Stimulated activated CD8-positive, alpha-beta memory T cell treated with anti-CD3 and anti-CD28 coated beads, Interleukin-15, amount 100 ng/mL, for 24 hours (primary cell): Measurements from ENCODE around the gene GNAT1.
"Not testable (repeated sequence)": the region's sequence is repeated elsewhere in the genome, so short reads cannot be mapped to it uniquely, and the experiment has no call there.

Source experiments
- DNase-seq: peaks from one replicate; pipeline ENCODE4 v3.0.0-alpha.2; 2020; ENCODE audit warnings: low read depth

GNAT1 gene

GRCh38 chr3:50203809-50204803 is 12.7 kb downstream of the GNAT1 start:
- no peak for DNase-seq

- DNase-seq: no peak
These were observed 13.5 kb downstream of the GNAT1 start, which contains the start of gene SLC38A3 for GRCh38 chr3:50204804-50205412. Gene SLC38A3 (plus strand): TSS chr3:50205271. CDS start chr3:50214200, 8,929 bp downstream.

- DNase-seq: no peak
These were observed 14.2 kb downstream of the GNAT1 start for GRCh38 chr3:50205413-50206276.

- no peak for DNase-seq
These were observed 16.1 kb downstream of the GNAT1 start for GRCh38 chr3:50207359-50208042.

- no peak for DNase-seq
These were observed 17.4 kb downstream of the GNAT1 start for GRCh38 chr3:50208677-50209344.

GRCh38 chr3:50210176-50210509 is 18.7 kb downstream of the GNAT1 start:
- no peak for DNase-seq

- no peak for DNase-seq
These were observed 19.3 kb downstream of the GNAT1 start for GRCh38 chr3:50210510-50211367.

- not testable (repeated sequence) for DNase-seq
These were observed 19.9 kb downstream of the GNAT1 start for GRCh38 chr3:50211368-50211717.

- DNase-seq: no peak
These were observed 20.5 kb downstream of the GNAT1 start for GRCh38 chr3:50211930-50212329.

- no peak for DNase-seq
These were observed 21.1 kb downstream of the GNAT1 start for GRCh38 chr3:50212502-50212901.

GRCh38 chr3:50212971-50213370 is 21.6 kb downstream of the GNAT1 start:
- DNase-seq: no peak

- no peak for DNase-seq
These were observed 22.0 kb downstream of the GNAT1 start for GRCh38 chr3:50213373-50213772.

GRCh38 chr3:50214824-50215223 is 23.4 kb downstream of the GNAT1 start:
- DNase-seq: no peak

- DNase-seq: no peak
These were observed 24.1 kb downstream of the GNAT1 start for GRCh38 chr3:50215529-50215928.

GRCh38 chr3:50217681-50218080 is 26.3 kb downstream of the GNAT1 start:
- DNase-seq: no peak

GRCh38 chr3:50218448-50218847 is 27.0 kb downstream of the GNAT1 start:
- DNase-seq: no peak

GRCh38 chr3:50219285-50219684 is 27.9 kb downstream of the GNAT1 start:
- no peak for DNase-seq

- no peak for DNase-seq
These were observed 28.7 kb downstream of the GNAT1 start for GRCh38 chr3:50220109-50220508.

GRCh38 chr3:50221051-50221410 is 29.6 kb downstream of the GNAT1 start:
- no peak for DNase-seq

- no peak for DNase-seq
These were observed 30.2 kb downstream of the GNAT1 start for GRCh38 chr3:50221411-50222168.
